Liver (tissue), 9 donors: Measurements from ENCODE around the gene TGFBR1. TPM values are rescaled to one million over a fixed set of nuclear protein-coding genes. Genes with fewer than 3 reads are reported as not detected.

Experiments
- DNase-seq: peaks from one replicate; pipeline ENCODE4 v3.0.0-alpha.2; 2017; ENCODE audit warnings: low spot score
- H3K27ac ChIP-seq, 2 donors: one replicate each; pipeline ENCODE4 v1.7.0; 2013; ENCODE audit warnings: inconsistent platforms in 2 of 2, low read length in 2 of 2, control low read depth in 1 of 2, low read depth in 1 of 2, mild to moderate bottlenecking in 1 of 2
- H3K27me3 ChIP-seq, 4 donors: one replicate each; pipeline versions ENCODE4 v1.6.1 to v1.7.0; 2013; ENCODE audit warnings: low read length in 3 of 4, inconsistent platforms in 1 of 4, mild to moderate bottlenecking in 1 of 4, moderate library complexity in 1 of 4; ENCODE audit not compliant: control insufficient read depth in 4 of 4, insufficient read depth in 4 of 4
- H3K36me3 ChIP-seq, 4 donors: one replicate each; pipeline versions ENCODE4 v1.6.1 to v1.7.0; 2013; ENCODE audit warnings: low read length in 3 of 4, mild to moderate bottlenecking in 3 of 4, low read depth in 1 of 4, moderate library complexity in 1 of 4; ENCODE audit not compliant: control insufficient read depth in 4 of 4, insufficient read depth in 3 of 4
- H3K4me1 ChIP-seq, 4 donors: one replicate each; pipeline versions ENCODE4 v1.6.1 to v1.7.0; 2013; ENCODE audit warnings: low read length in 3 of 4, mild to moderate bottlenecking in 3 of 4, moderate library complexity in 1 of 4; ENCODE audit not compliant: control insufficient read depth in 4 of 4, insufficient read depth in 4 of 4
- H3K4me3 ChIP-seq, 3 donors: one replicate each; pipeline versions ENCODE4 v1.6.1 to v1.7.0; 2013; ENCODE audit warnings: low read length in 3 of 3, control low read depth in 1 of 3, low read depth in 1 of 3, mild to moderate bottlenecking in 1 of 3
- H3K9ac ChIP-seq, 2 donors: one replicate each; pipeline ENCODE4 v1.7.0; 2013; ENCODE audit warnings: low read length in 2 of 2, mild to moderate bottlenecking in 2 of 2, moderate library complexity in 2 of 2, control low read depth in 1 of 2, low read depth in 1 of 2
- H3K9me3 ChIP-seq, 4 donors: one replicate each; pipeline versions ENCODE4 v1.6.1 to v1.7.0; 2013; ENCODE audit warnings: low read length in 3 of 4; ENCODE audit not compliant: control insufficient read depth in 4 of 4
- EGR1 ChIP-seq, 2 donors: IDR thresholded peaks; 2 replicates each; pipeline ENCODE4 v1.6.1; 2016 to 2018; ENCODE audit warnings: antibody characterized with exemption in 2 of 2, low read depth in 2 of 2
- FOXA1 ChIP-seq: IDR thresholded peaks from 2 replicates; pipeline ENCODE4 v1.6.1; 2016; ENCODE audit warnings: antibody characterized with exemption
- FOXA2 ChIP-seq: IDR thresholded peaks from 2 replicates; pipeline ENCODE4 v1.6.1; 2016; ENCODE audit warnings: antibody characterized with exemption
- GABPA ChIP-seq, 2 donors: IDR thresholded peaks in 1 of 2; conservative IDR thresholded peaks in 1 of 2; 2 replicates each; pipeline ENCODE4 v1.6.1; 2016; ENCODE audit warnings: antibody characterized with exemption in 2 of 2, mild to moderate bottlenecking in 1 of 2, moderate library complexity in 1 of 2
- JUND ChIP-seq, 2 donors: IDR thresholded peaks; 2 replicates each; pipeline ENCODE4 v1.6.1; 2016; ENCODE audit warnings: antibody characterized with exemption in 2 of 2
- RXRA ChIP-seq, 2 donors: IDR thresholded peaks; 2 replicates each; pipeline ENCODE4 v1.6.1; 2017 to 2018; ENCODE audit warnings: antibody characterized with exemption in 2 of 2, mild to moderate bottlenecking in 1 of 2
- SP1 ChIP-seq: IDR thresholded peaks from 2 replicates; pipeline ENCODE4 v1.6.1; 2018; ENCODE audit warnings: antibody characterized with exemption, mild to moderate bottlenecking
- TAF1 ChIP-seq: conservative IDR thresholded peaks from 2 replicates; pipeline ENCODE4 v1.6.1; 2016; ENCODE audit warnings: antibody characterized with exemption, mild to moderate bottlenecking
- WGBS: extraction: QIAGEN DNeasy Blood & Tissue Kit; methylation state at CpG from one replicate; pipeline ENCODE4 v1.1.7; 2013; 5-methylcytosine and 5-hydroxymethylcytosine counted together
- polyA plus RNA-seq, 2 donors: library from polyadenylated mRNA; stranded (reverse) in 1 of 2; unstranded in 1 of 2; fragments of 200-250 nt in 1 of 2; fragments of >200 nt in 1 of 2; fragmentation: Nextera tagmentation in 1 of 2; extraction: Ambion mirVana in 1 of 2; gene quantifications; one replicate each; pipeline versions ENCODE4 v1.2.1 to v1.2.3, GENCODE V29; 2013 to 2015
- total RNA-seq, 2 donors: library from RNA; depleted of rRNA; stranded (reverse); fragments of >200 nt; gene quantifications; one replicate each; pipeline ENCODE4 v1.2.3, GENCODE V29; 2014
- TF ChIP-seq, protein P1 (sequence below): IDR thresholded peaks from 2 replicates; pipeline ENCODE4 v1.6.1; 2016; ENCODE audit warnings: antibody characterized with exemption, mild to moderate bottlenecking
- TF ChIP-seq, protein P2 (sequence below): fragments of 150-350 bp; IDR thresholded peaks from 2 replicates; pipeline ENCODE4 v1.5.1; 2017; ENCODE audit warnings: improper control_type of control experiment, low read depth, low read length; ENCODE audit not compliant: missing input control
- TF ChIP-seq, protein P3 (sequence below): IDR thresholded peaks from 2 replicates; pipeline ENCODE4 v1.6.1; 2016; ENCODE audit warnings: antibody characterized with exemption
- donor health status: healthy.
- donor health status: healthy.
- donor health status: healthy.
- donor health status: healthy.
- donor health status: healthy.

The TGFBR1 gene
- total and polyA plus RNA-seq, 4 donors = 3.1 to 18.2 (median 11.0) TPM

DNA sequence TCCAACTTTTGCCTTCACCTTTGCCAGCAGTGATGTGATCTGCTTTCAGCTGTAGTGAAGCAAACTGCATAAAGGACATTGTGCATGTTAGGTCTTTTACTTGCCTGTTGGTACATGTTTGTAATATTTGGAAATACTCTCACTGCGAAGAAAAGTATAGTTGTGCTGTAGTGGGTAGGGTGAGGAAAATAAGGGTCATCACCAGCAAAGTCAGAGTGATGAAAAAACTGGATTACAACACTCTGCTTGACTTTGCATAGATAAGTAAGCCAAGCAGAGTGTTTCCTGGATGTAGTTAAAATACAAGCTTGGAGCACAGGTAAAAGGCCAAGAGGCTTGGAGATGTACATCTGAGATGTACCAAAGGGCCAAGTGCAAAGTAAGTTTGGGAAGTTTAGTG is 16.7 kb downstream of the TGFBR1 start:
- H3K4me1 ChIP-seq = no peaks in the 10 kb centered on the region
- 80% methylated on average over 1 of the region's 1 CpG for WGBS
- no peaks in the 10 kb centered on the region for H3K27me3 ChIP-seq
- no peaks in the 10 kb centered on the region for H3K36me3 ChIP-seq
- H3K4me3 ChIP-seq = no peak overlapping the region
- DNase-seq = no peak
- H3K9ac ChIP-seq = no peak overlapping the region
- no peak overlapping the region for H3K27ac ChIP-seq
- TF ChIP-seq RXRA (IDR thresholded peaks at IDR 0.05) (no peak), JUND (IDR thresholded peaks at IDR 0.05) (peak in 1 of 2 donors; percentile 29)
- no peaks in the 10 kb centered on the region for H3K9me3 ChIP-seq

DNA sequence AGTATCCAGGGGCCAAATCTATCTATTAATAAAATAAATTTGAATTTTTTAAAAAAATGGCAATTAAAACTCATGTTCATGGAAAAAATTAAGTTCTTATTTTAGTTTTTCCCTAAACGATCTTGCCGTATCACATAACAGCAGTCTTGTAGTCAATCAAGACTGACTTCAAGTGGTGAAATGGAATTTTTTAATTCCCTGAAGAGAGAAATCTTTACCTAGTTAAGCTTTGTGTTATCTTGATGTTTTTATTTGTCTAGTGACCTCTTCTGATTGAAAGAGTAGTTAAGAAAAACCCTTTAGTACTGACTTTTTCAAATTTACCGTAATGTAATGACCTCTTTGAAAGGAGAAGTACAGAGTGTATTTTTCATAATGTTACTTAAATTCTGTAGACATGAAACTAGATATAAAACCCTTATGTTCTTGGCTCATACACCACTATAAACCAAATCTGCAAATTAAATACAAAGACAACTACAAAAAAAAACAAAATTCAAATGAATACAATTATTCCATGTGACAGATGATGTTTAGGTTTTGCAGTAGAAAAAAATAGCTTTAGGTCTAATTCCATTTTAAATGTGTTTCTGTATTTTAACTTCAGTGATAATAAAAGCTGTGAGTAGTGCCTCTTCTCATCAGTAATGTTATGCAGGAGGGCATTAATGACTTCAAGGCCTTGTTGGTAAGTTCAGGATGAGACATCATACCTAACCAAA is 19.8 kb downstream of the TGFBR1 start:
- H3K4me3 ChIP-seq = no peak overlapping the region

DNA sequence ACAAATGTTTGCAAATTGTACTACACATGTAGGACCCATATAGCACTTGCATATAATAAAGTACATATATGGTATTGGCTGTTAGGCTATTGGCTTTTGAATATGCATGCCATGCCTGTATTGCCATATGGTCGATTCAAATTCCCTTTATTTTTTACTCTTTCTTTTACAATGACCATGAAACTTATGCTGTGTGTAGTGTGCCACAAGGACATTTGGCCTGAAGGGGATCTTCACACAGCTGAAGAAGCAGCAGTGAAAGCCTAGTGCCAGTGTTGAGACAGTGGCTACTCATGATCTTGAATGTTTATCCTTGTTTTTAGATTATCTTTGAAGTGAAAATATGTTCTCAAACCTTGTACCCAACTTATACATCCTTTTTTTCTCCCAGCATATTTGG is 20.5 kb downstream of the TGFBR1 start:
- no peak for DNase-seq
- TF ChIP-seq JUND (IDR thresholded peaks at IDR 0.05) (no peak), FOXA2 (no peak), TAF1 (no peak)
- TF ChIP-seq, protein P1, sequence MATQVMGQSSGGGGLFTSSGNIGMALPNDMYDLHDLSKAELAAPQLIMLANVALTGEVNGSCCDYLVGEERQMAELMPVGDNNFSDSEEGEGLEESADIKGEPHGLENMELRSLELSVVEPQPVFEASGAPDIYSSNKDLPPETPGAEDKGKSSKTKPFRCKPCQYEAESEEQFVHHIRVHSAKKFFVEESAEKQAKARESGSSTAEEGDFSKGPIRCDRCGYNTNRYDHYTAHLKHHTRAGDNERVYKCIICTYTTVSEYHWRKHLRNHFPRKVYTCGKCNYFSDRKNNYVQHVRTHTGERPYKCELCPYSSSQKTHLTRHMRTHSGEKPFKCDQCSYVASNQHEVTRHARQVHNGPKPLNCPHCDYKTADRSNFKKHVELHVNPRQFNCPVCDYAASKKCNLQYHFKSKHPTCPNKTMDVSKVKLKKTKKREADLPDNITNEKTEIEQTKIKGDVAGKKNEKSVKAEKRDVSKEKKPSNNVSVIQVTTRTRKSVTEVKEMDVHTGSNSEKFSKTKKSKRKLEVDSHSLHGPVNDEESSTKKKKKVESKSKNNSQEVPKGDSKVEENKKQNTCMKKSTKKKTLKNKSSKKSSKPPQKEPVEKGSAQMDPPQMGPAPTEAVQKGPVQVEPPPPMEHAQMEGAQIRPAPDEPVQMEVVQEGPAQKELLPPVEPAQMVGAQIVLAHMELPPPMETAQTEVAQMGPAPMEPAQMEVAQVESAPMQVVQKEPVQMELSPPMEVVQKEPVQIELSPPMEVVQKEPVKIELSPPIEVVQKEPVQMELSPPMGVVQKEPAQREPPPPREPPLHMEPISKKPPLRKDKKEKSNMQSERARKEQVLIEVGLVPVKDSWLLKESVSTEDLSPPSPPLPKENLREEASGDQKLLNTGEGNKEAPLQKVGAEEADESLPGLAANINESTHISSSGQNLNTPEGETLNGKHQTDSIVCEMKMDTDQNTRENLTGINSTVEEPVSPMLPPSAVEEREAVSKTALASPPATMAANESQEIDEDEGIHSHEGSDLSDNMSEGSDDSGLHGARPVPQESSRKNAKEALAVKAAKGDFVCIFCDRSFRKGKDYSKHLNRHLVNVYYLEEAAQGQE = no peak
- Histone ChIP-seq H3K27ac (no peak overlapping the region), H3K9ac (no peak overlapping the region), H3K4me3 (no peak overlapping the region), H3K36me3 (no peaks in the 10 kb centered on the region), H3K9me3 (no peaks in the 10 kb centered on the region), H3K27me3 (no peaks in the 10 kb centered on the region), H3K4me1 (no peaks in the 10 kb centered on the region)
- WGBS = 90% methylated on average over 1 of the region's 1 CpG

More for the DNA sequence above, 19.8 kb downstream of the TGFBR1 start:
- Histone ChIP-seq H3K27me3 (no peaks in the 10 kb centered on the region), H3K9me3 (no peaks in the 10 kb centered on the region), H3K27ac (no peak overlapping the region), H3K9ac (no peak overlapping the region), H3K4me1 (no peaks in the 10 kb centered on the region), H3K36me3 (no peaks in the 10 kb centered on the region)
- no peak for DNase-seq
- WGBS = 96% methylated on average over 3 of the region's 3 CpGs
- TF ChIP-seq, protein P2, sequence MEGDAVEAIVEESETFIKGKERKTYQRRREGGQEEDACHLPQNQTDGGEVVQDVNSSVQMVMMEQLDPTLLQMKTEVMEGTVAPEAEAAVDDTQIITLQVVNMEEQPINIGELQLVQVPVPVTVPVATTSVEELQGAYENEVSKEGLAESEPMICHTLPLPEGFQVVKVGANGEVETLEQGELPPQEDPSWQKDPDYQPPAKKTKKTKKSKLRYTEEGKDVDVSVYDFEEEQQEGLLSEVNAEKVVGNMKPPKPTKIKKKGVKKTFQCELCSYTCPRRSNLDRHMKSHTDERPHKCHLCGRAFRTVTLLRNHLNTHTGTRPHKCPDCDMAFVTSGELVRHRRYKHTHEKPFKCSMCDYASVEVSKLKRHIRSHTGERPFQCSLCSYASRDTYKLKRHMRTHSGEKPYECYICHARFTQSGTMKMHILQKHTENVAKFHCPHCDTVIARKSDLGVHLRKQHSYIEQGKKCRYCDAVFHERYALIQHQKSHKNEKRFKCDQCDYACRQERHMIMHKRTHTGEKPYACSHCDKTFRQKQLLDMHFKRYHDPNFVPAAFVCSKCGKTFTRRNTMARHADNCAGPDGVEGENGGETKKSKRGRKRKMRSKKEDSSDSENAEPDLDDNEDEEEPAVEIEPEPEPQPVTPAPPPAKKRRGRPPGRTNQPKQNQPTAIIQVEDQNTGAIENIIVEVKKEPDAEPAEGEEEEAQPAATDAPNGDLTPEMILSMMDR = no peak
- TF ChIP-seq SP1 (no peak), RXRA (IDR thresholded peaks at IDR 0.05) (no peak), GABPA (IDR thresholded peaks at IDR 0.05 in 1 of 2, conservative IDR thresholded peaks at IDR 0.05 in 1 of 2) (no peak), FOXA1 (no peak), EGR1 (IDR thresholded peaks at IDR 0.05; ENCODE audit: low read depth in 2 of 2) (no peak)
- TF ChIP-seq, protein P3, sequence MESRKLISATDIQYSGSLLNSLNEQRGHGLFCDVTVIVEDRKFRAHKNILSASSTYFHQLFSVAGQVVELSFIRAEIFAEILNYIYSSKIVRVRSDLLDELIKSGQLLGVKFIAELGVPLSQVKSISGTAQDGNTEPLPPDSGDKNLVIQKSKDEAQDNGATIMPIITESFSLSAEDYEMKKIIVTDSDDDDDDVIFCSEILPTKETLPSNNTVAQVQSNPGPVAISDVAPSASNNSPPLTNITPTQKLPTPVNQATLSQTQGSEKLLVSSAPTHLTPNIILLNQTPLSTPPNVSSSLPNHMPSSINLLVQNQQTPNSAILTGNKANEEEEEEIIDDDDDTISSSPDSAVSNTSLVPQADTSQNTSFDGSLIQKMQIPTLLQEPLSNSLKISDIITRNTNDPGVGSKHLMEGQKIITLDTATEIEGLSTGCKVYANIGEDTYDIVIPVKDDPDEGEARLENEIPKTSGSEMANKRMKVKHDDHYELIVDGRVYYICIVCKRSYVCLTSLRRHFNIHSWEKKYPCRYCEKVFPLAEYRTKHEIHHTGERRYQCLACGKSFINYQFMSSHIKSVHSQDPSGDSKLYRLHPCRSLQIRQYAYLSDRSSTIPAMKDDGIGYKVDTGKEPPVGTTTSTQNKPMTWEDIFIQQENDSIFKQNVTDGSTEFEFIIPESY = no peak
